H7 (cell line): ENCODE measurements around the gene TMTC1. TPM values are rescaled to one million over a fixed set of nuclear protein-coding genes. Genes with fewer than 3 reads are reported as not detected.
A peak's percentile ranks its signal among the peaks of the same experiment; 100 is the strongest.
"Not testable (repeated sequence)": the region's sequence is repeated elsewhere in the genome, so short reads cannot be mapped to it uniquely, and the experiment has no call there.

Experiments used
- DNase-seq: peaks from one replicate; pipeline ENCODE4 v3.0.0; 2012
- H3K27me3 ChIP-seq: 2 replicates; pipeline ENCODE4 v1.6.0; 2011; ENCODE audit warnings: mild to moderate bottlenecking, low read length; ENCODE audit not compliant: control insufficient read depth, insufficient read depth
- H3K36me3 ChIP-seq: replicated peaks from 2 replicates; pipeline ENCODE4 v1.5.1; 2011; ENCODE audit warnings: low read length; ENCODE audit not compliant: control insufficient read depth, insufficient read depth
- H3K4me3 ChIP-seq: 2 replicates; pipeline ENCODE4 v1.5.1; 2011; ENCODE audit warnings: low read depth, mild to moderate bottlenecking, control low read depth, low read length, moderate library complexity; ENCODE audit not compliant: insufficient read depth
- total RNA-seq: library from RNA; depleted of rRNA; stranded (reverse); fragments of >200 nt; shearing (Covaris generic); gene quantifications from 2 replicates; pipeline ENCODE4 v1.2.3, GENCODE V29; 2014; rRNA removed

The TMTC1 gene
- total RNA-seq = 8.8 and 11.6 TPM in 2 replicates

GRCh38 chr12:29783773-29784666 lies at the start of gene TMTC1:
Gene TMTC1, minus strand, starts transcription at chr12:29783942. Its CDS starts 191 bp downstream, at chr12:29783751.
- Histone ChIP-seq H3K27me3 (peaks cover 17% of the 10 kb centered on the region), H3K36me3 (no peaks in the 10 kb centered on the region), H3K4me3 (peak within 1 kb of the TSS; percentile 72)
- DNase-seq = peak; percentile 96

- no peaks in the 10 kb centered on the region for H3K36me3 ChIP-seq
- no peaks in the 10 kb centered on the region for H3K27me3 ChIP-seq
- H3K4me3 ChIP-seq = no peak overlapping the region
- no peak for DNase-seq
Observed at GRCh38 chr12:29831173-29831572, 47.4 kb upstream of the TMTC1 start.

- Histone ChIP-seq H3K36me3 (no peaks in the 10 kb centered on the region), H3K27me3 (no peaks in the 10 kb centered on the region), H3K4me3 (no peak overlapping the region)
- DNase-seq = no peak
Observed at GRCh38 chr12:29830391-29830790, 46.6 kb upstream of the TMTC1 start.

- Histone ChIP-seq H3K4me3 (no peak overlapping the region), H3K27me3 (no peaks in the 10 kb centered on the region), H3K36me3 (no peaks in the 10 kb centered on the region)
- DNase-seq = no peak
Observed at GRCh38 chr12:29818916-29819623, 35.3 kb upstream of the TMTC1 start.

- no peak for DNase-seq
- H3K27me3 ChIP-seq = no peaks in the 10 kb centered on the region
- no peak overlapping the region for H3K4me3 ChIP-seq
- no peaks in the 10 kb centered on the region for H3K36me3 ChIP-seq
Observed at GRCh38 chr12:29816874-29817725, 33.4 kb upstream of the TMTC1 start.

GRCh38 chr12:29809616-29810361 lies 26.0 kb upstream of the TMTC1 start:
- H3K36me3 ChIP-seq, DNase-seq, H3K4me3 ChIP-seq, H3K27me3 ChIP-seq: not testable (repeated sequence)

- DNase-seq = no peak
- Histone ChIP-seq H3K4me3 (no peak overlapping the region), H3K36me3 (no peaks in the 10 kb centered on the region), H3K27me3 (no peaks in the 10 kb centered on the region)
Observed at GRCh38 chr12:29807129-29807528, 23.4 kb upstream of the TMTC1 start.

GRCh38 chr12:29804019-29804418 lies 20.3 kb upstream of the TMTC1 start:
- Histone ChIP-seq H3K4me3 (no peak overlapping the region), H3K27me3 (no peaks in the 10 kb centered on the region), H3K36me3 (no peaks in the 10 kb centered on the region)
- no peak for DNase-seq

- no peaks in the 10 kb centered on the region for H3K27me3 ChIP-seq
- no peaks in the 10 kb centered on the region for H3K36me3 ChIP-seq
- no peak for DNase-seq
- H3K4me3 ChIP-seq = no peak overlapping the region
Observed at GRCh38 chr12:29799591-29799990, 15.8 kb upstream of the TMTC1 start.

- H3K36me3 ChIP-seq = no peaks in the 10 kb centered on the region
- DNase-seq = peak; percentile 13
- H3K4me3 ChIP-seq = no peak overlapping the region
- H3K27me3 ChIP-seq = no peaks in the 10 kb centered on the region
Observed at GRCh38 chr12:29797565-29798355, 14.0 kb upstream of the TMTC1 start.

GRCh38 chr12:29796823-29797263 lies 13.1 kb upstream of the TMTC1 start:
- Histone ChIP-seq H3K4me3 (no peak overlapping the region), H3K36me3 (no peaks in the 10 kb centered on the region), H3K27me3 (no peaks in the 10 kb centered on the region)
- DNase-seq = no peak

- peak; percentile 17 for DNase-seq
- H3K27me3 ChIP-seq = no peaks in the 10 kb centered on the region
- H3K4me3 ChIP-seq = no peak overlapping the region
- no peaks in the 10 kb centered on the region for H3K36me3 ChIP-seq
Observed at GRCh38 chr12:29795715-29796114, 12.0 kb upstream of the TMTC1 start.

- DNase-seq = no peak
- H3K36me3 ChIP-seq = no peaks in the 10 kb centered on the region
- no peak overlapping the region for H3K4me3 ChIP-seq
- H3K27me3 ChIP-seq = no peaks in the 10 kb centered on the region
Observed at GRCh38 chr12:29794862-29795261, 11.1 kb upstream of the TMTC1 start.
